OCI-M1 (cell line): ENCODE results near the gene FKTN.

Experiments used
- DNase-seq: peaks from one replicate; lab custom pipeline; 2025; lab: John Stamatoyannopoulos, UW

FKTN gene

GRCh38 chr9:105632807-105633206 is 74.9 kb downstream of the FKTN start:
- DNase-seq, result no peak

GRCh38 chr9:105633411-105633810 is 75.5 kb downstream of the FKTN start:
- DNase-seq, result no peak

- DNase-seq, result no peak
These were observed 78.4 kb downstream of the FKTN start for GRCh38 chr9:105636331-105636730.

- DNase-seq, result peak; percentile 13
These were observed 80.0 kb downstream of the FKTN start for GRCh38 chr9:105637787-105638395.

GRCh38 chr9:105639936-105640335 is 82.0 kb downstream of the FKTN start:
- no peak for DNase-seq

- DNase-seq, result no peak
These were observed 85.9 kb downstream of the FKTN start for GRCh38 chr9:105643795-105644194.

- DNase-seq, result no peak
These were observed 89.1 kb downstream of the FKTN start for GRCh38 chr9:105646879-105647594.

GRCh38 chr9:105647595-105648349 is 89.8 kb downstream of the FKTN start:
- DNase-seq, result peak; percentile 79

GRCh38 chr9:105651806-105652205 is 93.9 kb downstream of the FKTN start:
- no peak for DNase-seq

- DNase-seq, result no peak
These were observed 98.4 kb downstream of the FKTN start for GRCh38 chr9:105656131-105656921.

GRCh38 chr9:105658351-105658750 is 100.4 kb downstream of the FKTN start:
- no peak for DNase-seq

GRCh38 chr9:105661011-105661410 is 103.1 kb downstream of the FKTN start:
- no peak for DNase-seq

- no peak for DNase-seq
These were observed 104.5 kb downstream of the FKTN start, which contains the start of gene TAL2 for GRCh38 chr9:105662184-105663104. TSS of gene TAL2 (plus strand) at chr9:105662457. CDS start at chr9:105662497, 40 bp downstream.

GRCh38 chr9:105663914-105664313 is 106.0 kb downstream of the FKTN start:
- no peak for DNase-seq

GRCh38 chr9:105667867-105668266 is 109.9 kb downstream of the FKTN start:
- DNase-seq, result no peak

GRCh38 chr9:105670315-105670714 is 112.4 kb downstream of the FKTN start:
- no peak for DNase-seq

- no peak for DNase-seq
These were observed 112.8 kb downstream of the FKTN start for GRCh38 chr9:105670775-105671174.

GRCh38 chr9:105672711-105673234 is 114.8 kb downstream of the FKTN start:
- peak; percentile 83 for DNase-seq

- no peak for DNase-seq
These were observed 116.0 kb downstream of the FKTN start for GRCh38 chr9:105673850-105674387.

- DNase-seq, result peak; percentile 83
These were observed 118.5 kb downstream of the FKTN start for GRCh38 chr9:105676351-105676923.
